OCI-LY7 (cell line): ENCODE data around the gene KIF1A. TPM values are rescaled to one million over a fixed set of nuclear protein-coding genes. Genes with fewer than 3 reads are reported as not detected.

Experiments used
- BruUV-seq: library from RNA; stranded (reverse); fragments of 400-500 nt; replicated peaks from 2 replicates; lab custom pipeline; 2021; lab: Mats Ljungman, UMichigan
- CTCF ChIA-PET: fragments of 300-600 bp; sonication (Branson Sonifier 250); formaldehyde crosslinking; loops from one replicate; lab custom pipeline; 2022; ENCODE audit warnings: antibody characterized with exemption; ENCODE audit not compliant: unreplicated experiment; lab: Charles Lee
- POLR2A ChIA-PET: fragments of 300-600 bp; sonication (Branson Sonifier 250); formaldehyde crosslinking; loops from one replicate; lab custom pipeline; 2022; ENCODE audit warnings: antibody characterized with exemption; lab: Charles Lee
- DNase-seq: peaks from one replicate; pipeline ENCODE4 v3.0.0-alpha.2; 2015; ENCODE audit warnings: low spot score
- H2AFZ ChIP-seq: fragments of 200-600 bp; sonication (generic), shearing (Covaris generic); 2 replicates; pipeline ENCODE4 v1.6.1; 2014; ENCODE audit warnings: mild to moderate bottlenecking, antibody characterized with exemption, low read length, moderate library complexity
- H3K27ac ChIP-seq: fragments of 200-600 bp; sonication (generic); 2 replicates; pipeline ENCODE4 v1.5.1; 2014; ENCODE audit warnings: mixed run types, low read depth, mild to moderate bottlenecking, moderate library complexity, low read length, inconsistent platforms; ENCODE audit not compliant: poor library complexity, severe bottlenecking
- H3K36me3 ChIP-seq: fragments of 200-600 bp; sonication (generic); 2 replicates; pipeline ENCODE4 v1.6.1; 2014; ENCODE audit warnings: mild to moderate bottlenecking, antibody characterized with exemption, low read length, moderate library complexity, mixed read lengths; ENCODE audit not compliant: insufficient read depth
- H3K4me1 ChIP-seq: fragments of 200-600 bp; sonication (generic); 2 replicates; pipeline ENCODE4 v1.5.1; 2014; ENCODE audit warnings: mild to moderate bottlenecking, low read length; ENCODE audit not compliant: insufficient read depth, poor library complexity, severe bottlenecking
- H3K4me2 ChIP-seq: fragments of 200-600 bp; sonication (generic); 2 replicates; pipeline ENCODE4 v1.6.1; 2014; ENCODE audit warnings: mild to moderate bottlenecking, low read length
- H3K4me3 ChIP-seq: fragments of 200-600 bp; sonication (generic); 2 replicates; pipeline ENCODE4 v1.5.1; 2014; ENCODE audit warnings: mild to moderate bottlenecking, low read depth, low read length; ENCODE audit not compliant: poor library complexity, severe bottlenecking
- H3K79me2 ChIP-seq: fragments of 200-600 bp; sonication (generic); 2 replicates; pipeline ENCODE4 v1.6.1; 2016; ENCODE audit warnings: low read depth, mild to moderate bottlenecking, low read length, moderate library complexity, mixed read lengths; ENCODE audit not compliant: insufficient read depth
- H3K9me2 ChIP-seq: fragments of 200-600 bp; sonication (generic); 2 replicates; pipeline ENCODE4 v1.6.1; 2016; ENCODE audit warnings: mild to moderate bottlenecking, low read length, mixed read lengths; ENCODE audit not compliant: insufficient read depth
- H3K9me3 ChIP-seq: fragments of 200-600 bp; sonication (generic); 2 replicates; pipeline ENCODE4 v1.6.1; 2014; ENCODE audit warnings: mild to moderate bottlenecking, mixed run types, low read length, mixed read lengths
- H4K20me1 ChIP-seq: fragments of 200-600 bp; sonication (generic); 2 replicates; pipeline ENCODE4 v1.6.1; 2014; ENCODE audit warnings: mild to moderate bottlenecking, antibody characterized with exemption, low read length, moderate library complexity, mixed read lengths; ENCODE audit not compliant: insufficient read depth
- EZH2phosphoT487 ChIP-seq: fragments of 200-600 bp; sonication (generic); IDR thresholded peaks from 2 replicates; pipeline ENCODE4 v1.6.1; 2018; ENCODE audit warnings: low read depth, borderline replicate concordance, mild to moderate bottlenecking, mixed run types, antibody characterized with exemption, low read length, moderate library complexity, mixed read lengths
- intact Hi-C: fragments of 100-400 bp; cut with micrococcal nuclease; formaldehyde crosslinking; loops from one replicate; pipeline ENCODE4 v1.10.0; 2022; ENCODE audit not compliant: unreplicated experiment
- total RNA-seq, 2 experiments: library from RNA; depleted of rRNA in 1 of 2; stranded (reverse); fragments of >200 nt in 1 of 2; shearing (Covaris generic) in 1 of 2; gene quantifications; 2 replicates each; pipeline ENCODE4 v1.2.3, GENCODE V29; 2014 to 2022
- TF ChIP-seq, protein P1 (sequence below): fragments of 200-600 bp; sonication (generic); conservative IDR thresholded peaks from 2 replicates; pipeline ENCODE4 v1.5.1; 2014; ENCODE audit warnings: mild to moderate bottlenecking, antibody characterized with exemption, low read length, moderate library complexity, mixed read lengths

Gene KIF1A
- total RNA-seq, 2 experiments from 2014 or later = not detected

DNA sequence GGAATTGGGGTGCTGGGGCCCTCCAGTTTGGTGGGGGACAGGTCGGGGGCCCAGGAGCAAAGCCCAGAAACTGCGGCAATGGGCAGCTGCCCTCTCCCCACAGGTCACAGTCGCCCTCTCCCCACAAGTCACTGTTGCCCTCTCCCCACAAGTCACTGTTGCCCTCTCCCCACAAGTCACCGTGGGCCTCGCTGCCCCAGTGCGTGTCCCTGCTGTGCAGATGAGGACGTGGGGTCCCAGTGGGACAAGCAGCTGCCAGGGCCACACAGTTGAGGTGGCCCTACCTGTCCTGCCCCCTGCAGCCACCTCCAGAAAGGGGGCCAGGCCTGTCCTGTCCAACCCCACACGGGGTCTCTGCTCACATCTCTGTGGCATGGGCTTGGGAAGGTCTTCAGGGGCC lies 35.7 kb upstream of the KIF1A start:
- Histone ChIP-seq H3K4me1 (no peaks in the 10 kb centered on the region), H3K27ac (no peak overlapping the region), H3K4me2 (no peak overlapping the region), H3K36me3 (no peaks in the 10 kb centered on the region), H4K20me1 (no peaks in the 10 kb centered on the region), H3K9me2 (no peaks in the 10 kb centered on the region), H3K4me3 (no peak overlapping the region), H3K9me3 (no peaks in the 10 kb centered on the region), H3K79me2 (no peaks in the 10 kb centered on the region), H2AFZ (no peak overlapping the region)
- intact Hi-C loops = no loop called here
- no peak for DNase-seq
- ChIA-PET POLR2A (no interaction called here), CTCF (no interaction called here)
- no peak for TF ChIP-seq EZH2phosphoT487
- BruUV-seq = no TSS peak

DNA sequence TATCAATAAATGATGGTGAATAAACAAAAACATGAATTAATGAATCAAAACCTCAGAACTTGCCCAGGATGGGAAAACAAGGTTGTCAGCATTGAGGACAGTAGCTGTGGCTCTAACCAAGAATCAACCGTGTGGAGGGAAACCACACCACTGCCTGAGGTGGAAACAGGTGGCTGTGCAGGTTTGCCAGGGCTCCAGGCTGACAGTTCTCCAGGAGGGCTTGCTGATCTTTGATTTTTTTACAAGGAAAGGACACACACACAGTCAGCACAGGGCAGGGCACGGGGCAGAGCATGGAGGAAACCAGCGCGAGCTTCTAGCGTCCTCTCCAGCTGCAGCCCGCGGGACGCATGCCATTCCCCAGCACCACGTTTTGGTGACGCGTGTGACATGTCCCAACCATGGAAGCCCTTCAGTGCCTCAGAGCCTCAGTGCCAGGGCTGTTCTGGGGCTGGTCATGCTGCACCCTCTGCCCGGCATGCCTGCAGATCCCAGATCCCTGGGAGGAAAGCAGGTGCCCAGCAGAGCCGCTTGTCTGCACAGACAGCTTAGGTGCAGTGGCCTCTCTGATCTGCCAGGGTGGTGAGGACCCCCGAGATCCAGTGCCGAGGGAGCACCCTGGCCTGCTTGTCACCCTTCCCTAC lies 32.8 kb upstream of the KIF1A start:
- intact Hi-C loops = no loop called here
- Histone ChIP-seq H4K20me1 (no peaks in the 10 kb centered on the region), H3K36me3 (no peaks in the 10 kb centered on the region), H3K9me3 (no peaks in the 10 kb centered on the region), H3K4me2 (no peak overlapping the region), H3K4me1 (no peaks in the 10 kb centered on the region), H2AFZ (no peak overlapping the region), H3K79me2 (no peaks in the 10 kb centered on the region), H3K9me2 (no peaks in the 10 kb centered on the region), H3K27ac (no peak overlapping the region), H3K4me3 (no peak overlapping the region)
- BruUV-seq = no TSS peak
- TF ChIP-seq, protein P1, sequence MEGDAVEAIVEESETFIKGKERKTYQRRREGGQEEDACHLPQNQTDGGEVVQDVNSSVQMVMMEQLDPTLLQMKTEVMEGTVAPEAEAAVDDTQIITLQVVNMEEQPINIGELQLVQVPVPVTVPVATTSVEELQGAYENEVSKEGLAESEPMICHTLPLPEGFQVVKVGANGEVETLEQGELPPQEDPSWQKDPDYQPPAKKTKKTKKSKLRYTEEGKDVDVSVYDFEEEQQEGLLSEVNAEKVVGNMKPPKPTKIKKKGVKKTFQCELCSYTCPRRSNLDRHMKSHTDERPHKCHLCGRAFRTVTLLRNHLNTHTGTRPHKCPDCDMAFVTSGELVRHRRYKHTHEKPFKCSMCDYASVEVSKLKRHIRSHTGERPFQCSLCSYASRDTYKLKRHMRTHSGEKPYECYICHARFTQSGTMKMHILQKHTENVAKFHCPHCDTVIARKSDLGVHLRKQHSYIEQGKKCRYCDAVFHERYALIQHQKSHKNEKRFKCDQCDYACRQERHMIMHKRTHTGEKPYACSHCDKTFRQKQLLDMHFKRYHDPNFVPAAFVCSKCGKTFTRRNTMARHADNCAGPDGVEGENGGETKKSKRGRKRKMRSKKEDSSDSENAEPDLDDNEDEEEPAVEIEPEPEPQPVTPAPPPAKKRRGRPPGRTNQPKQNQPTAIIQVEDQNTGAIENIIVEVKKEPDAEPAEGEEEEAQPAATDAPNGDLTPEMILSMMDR = no peak
- no peak for TF ChIP-seq EZH2phosphoT487
- CTCF ChIA-PET = no interaction called here
- POLR2A ChIA-PET = no interaction called here
- DNase-seq = no peak

DNA sequence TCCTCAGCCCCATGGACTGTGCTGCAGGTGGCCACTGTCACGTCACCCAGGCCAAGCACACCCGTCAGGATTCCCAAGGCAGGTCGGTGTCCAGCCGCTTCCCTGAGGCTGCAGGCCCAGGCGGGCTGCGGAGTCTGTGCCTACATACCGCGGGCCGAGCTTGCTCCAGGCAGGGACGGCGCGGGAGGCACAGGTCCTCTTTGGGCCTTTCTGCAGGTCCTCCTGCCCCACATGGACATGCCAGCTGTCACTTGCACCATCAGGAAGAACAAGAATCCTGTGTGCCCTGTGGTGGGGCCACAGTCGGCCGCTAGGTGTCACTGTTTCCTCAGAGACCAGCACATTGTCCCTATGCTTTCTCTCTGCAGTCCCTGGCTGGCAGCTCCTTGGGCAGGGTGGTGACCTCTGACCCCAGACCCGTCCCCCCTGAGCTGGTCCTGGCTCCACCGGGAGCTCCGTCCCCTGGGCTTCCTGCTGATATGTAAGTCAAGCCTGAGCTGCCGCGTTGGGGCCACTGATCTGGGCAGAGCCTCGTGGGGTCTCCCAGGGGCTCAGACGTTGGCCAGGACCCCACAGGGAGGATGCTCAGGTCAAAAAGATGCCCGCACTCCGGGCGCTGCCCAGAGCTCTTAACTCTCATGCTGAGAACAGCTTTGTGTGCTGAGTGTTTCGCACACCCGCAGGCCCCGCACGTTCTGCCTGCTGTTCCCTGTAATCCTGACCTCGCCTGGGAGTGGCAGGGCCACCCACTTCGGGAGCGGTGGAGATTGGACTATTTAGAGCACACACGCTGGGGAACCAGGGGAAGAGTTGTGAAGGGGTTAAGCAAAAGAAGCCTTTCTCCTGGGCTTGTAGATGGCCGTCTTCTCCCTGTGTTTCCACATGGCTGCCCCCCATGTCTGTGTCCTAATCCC lies 31.3 kb upstream of the KIF1A start:
- H3K9me2 ChIP-seq = no peaks in the 10 kb centered on the region
- POLR2A ChIA-PET = no interaction called here
- intact Hi-C loops = loop anchor here (2.0 kb wide), 1 partner anchor 137 kb away; no protein-coding TSS in a partner anchor
- H3K79me2 ChIP-seq = no peaks in the 10 kb centered on the region
- no peaks in the 10 kb centered on the region for H3K36me3 ChIP-seq
- no TSS peak for BruUV-seq
- H3K4me1 ChIP-seq = no peaks in the 10 kb centered on the region
- H4K20me1 ChIP-seq = no peaks in the 10 kb centered on the region
- H3K4me3 ChIP-seq = no peak overlapping the region
- no peak overlapping the region for H3K27ac ChIP-seq
- H3K9me3 ChIP-seq = no peaks in the 10 kb centered on the region
- no peak overlapping the region for H3K4me2 ChIP-seq
- DNase-seq = peak; percentile 68
- CTCF ChIA-PET = no interaction called here
- H2AFZ ChIP-seq = no peak overlapping the region
- TF ChIP-seq, protein P1 = peak; percentile 87
- TF ChIP-seq EZH2phosphoT487 = no peak
